ENCODE data around the gene PRPF8. TPM values are rescaled to one million over a fixed set of nuclear protein-coding genes. Genes with fewer than 3 reads are reported as not detected.
"Not testable (repeated sequence)": the region's sequence is repeated elsewhere in the genome, so short reads cannot be mapped to it uniquely, and the experiment has no call there.

The PRPF8 gene
- total RNA-seq, 4 donors from 2014 or later: 127 to 261 (median 195) TPM

DNA sequence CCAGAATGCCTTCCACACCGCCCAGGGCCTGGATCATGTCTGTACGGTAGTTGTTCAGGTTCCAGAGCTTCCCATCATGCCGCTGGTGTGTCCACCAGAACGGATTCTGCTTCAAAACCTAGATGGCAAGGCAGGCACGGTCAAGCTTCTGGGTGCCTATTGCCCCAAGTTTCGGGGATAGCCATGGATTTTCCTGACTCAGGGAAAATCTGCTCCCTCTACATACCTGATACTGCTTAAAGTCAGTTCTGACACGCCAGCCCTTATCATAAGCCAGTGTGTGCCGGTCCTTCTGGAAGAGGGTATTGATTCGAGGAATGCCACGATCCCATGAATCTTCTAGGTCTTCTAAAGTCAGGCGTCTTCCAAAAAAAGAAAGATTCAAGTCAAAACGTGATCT lies 23.6 kb downstream of the PRPF8 start:
- in situ Hi-C loops (cut with MboI; ENCODE audit: low sequenced_read_pairs in 4 of 4) (loop anchor here (10.0 to 25.0 kb wide), 4 partner anchors 126 to 376 kb away; partner anchors contain the start of genes DPH1 (in 3 of the 4), OVCA2 (in 3 of the 4) and RTN4RL1 (in 3 of the 4)), intact Hi-C loops (cut with DNase I; ENCODE audit: low total_unique reads) (no loop called here)
- Histone ChIP-seq H3K27me3 (no peaks in the 10 kb centered on the region), H3K4me3 (no peak overlapping the region), H3K27ac (peak overlapping the region in 2 of 4 donors; percentile 16 to 36), H3K4me1 (no peaks in the 10 kb centered on the region), H3K36me3 (peaks cover 21 to 92% of the 10 kb centered on the region in 2 donors), H3K9me3 (no peaks in the 10 kb centered on the region)
- ATAC-seq: no peak
- no peak for TF ChIP-seq POLR2A (IDR thresholded peaks at IDR 0.05)
- TF ChIP-seq CTCF (IDR thresholded peaks at IDR 0.05 in 4 of 5, conservative IDR thresholded peaks at IDR 0.05 in 1 of 5): no peak
- DNase-seq: no peak

GRCh38 chr17:1658100-1658499 lies 26.6 kb downstream of the PRPF8 start:
- H3K4me1 ChIP-seq: no peaks in the 10 kb centered on the region
- DNase-seq (no peak), ATAC-seq (no peak)
- TF ChIP-seq CTCF (IDR thresholded peaks at IDR 0.05 in 4 of 5, conservative IDR thresholded peaks at IDR 0.05 in 1 of 5) (no peak), POLR2A (IDR thresholded peaks at IDR 0.05) (no peak)
- no peak overlapping the region for H3K4me3 ChIP-seq
- no peaks in the 10 kb centered on the region for H3K9me3 ChIP-seq
- in situ Hi-C loops (cut with MboI; ENCODE audit: low sequenced_read_pairs in 4 of 4) (loop anchor here (25.0 kb wide), 3 partner anchors 129 to 379 kb away; partner anchors contain the start of genes DPH1 (in 3 of the 4), OVCA2 (in 3 of the 4) and RTN4RL1 (in 3 of the 4)), intact Hi-C loops (cut with DNase I; ENCODE audit: low total_unique reads) (no loop called here)
- H3K36me3 ChIP-seq: peaks cover 27 to 100% of the 10 kb centered on the region in 2 donors
- H3K27ac ChIP-seq: no peak overlapping the region
- no peaks in the 10 kb centered on the region for H3K27me3 ChIP-seq

GRCh38 chr17:1653735-1654134 lies 30.9 kb downstream of the PRPF8 start:
- peak overlapping the region in 3 of 4 donors; percentile 30 to 99 (median 95) for H3K27ac ChIP-seq

DNA sequence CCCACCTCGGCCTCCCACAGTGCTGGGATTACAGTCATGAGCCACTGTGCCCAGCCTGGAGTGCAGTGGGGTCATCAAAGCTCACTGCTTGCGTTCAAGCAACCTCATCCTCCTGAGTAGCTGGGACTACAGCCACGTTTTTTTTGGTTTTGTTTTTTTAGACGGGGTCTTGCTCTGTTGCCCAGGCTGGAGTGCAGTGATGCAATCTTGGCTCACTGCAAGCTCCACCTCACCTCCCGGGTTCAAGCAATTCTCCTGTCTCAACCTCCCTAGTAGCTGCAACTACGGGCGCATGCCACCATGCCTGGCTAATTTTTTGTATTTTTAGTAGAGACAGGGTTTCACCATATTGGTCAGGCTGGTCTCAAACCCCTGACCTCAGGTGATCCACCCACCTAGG lies 31.9 kb downstream of the PRPF8 start:
- H3K27me3 ChIP-seq; ATAC-seq; H3K4me3 ChIP-seq; H3K9me3 ChIP-seq; intact Hi-C loops (cut with DNase I; ENCODE audit: low total_unique reads); DNase-seq: not testable (repeated sequence)
- Histone ChIP-seq H3K27ac (peak overlapping the region in 3 of 4 donors; percentile 30 to 99 (median 95)), H3K4me1 (peaks cover 19% of the 10 kb centered on the region in 2 donors), H3K36me3 (peaks cover 14 to 76% of the 10 kb centered on the region in 2 donors)
- in situ Hi-C loops (cut with MboI; ENCODE audit: low sequenced_read_pairs in 4 of 4): loop anchor here (25.0 kb wide), 3 partner anchors 135 to 385 kb away; partner anchors contain the start of genes DPH1 (in 3 of the 4), OVCA2 (in 3 of the 4) and RTN4RL1 (in 3 of the 4)

More at GRCh38 chr17:1653735-1654134, 30.9 kb downstream of the PRPF8 start:
- H3K4me1 ChIP-seq: peaks cover 10 to 11% of the 10 kb centered on the region in 2 donors
- ATAC-seq (no peak), DNase-seq (no peak)
- in situ Hi-C loops (cut with MboI; ENCODE audit: low sequenced_read_pairs in 4 of 4): loop anchor here (25.0 kb wide), 3 partner anchors 134 to 384 kb away; partner anchors contain the start of genes DPH1 (in 3 of the 4), OVCA2 (in 3 of the 4) and RTN4RL1 (in 3 of the 4)
- intact Hi-C loops (cut with DNase I; ENCODE audit: low total_unique reads): no loop called here
- H3K36me3 ChIP-seq: peaks cover 14 to 86% of the 10 kb centered on the region in 2 donors
- no peak overlapping the region for H3K4me3 ChIP-seq
- H3K9me3 ChIP-seq: no peaks in the 10 kb centered on the region
- TF ChIP-seq POLR2A (IDR thresholded peaks at IDR 0.05) (no peak), CTCF (IDR thresholded peaks at IDR 0.05 in 4 of 5, conservative IDR thresholded peaks at IDR 0.05 in 1 of 5) (no peak)
- no peaks in the 10 kb centered on the region for H3K27me3 ChIP-seq

DNA sequence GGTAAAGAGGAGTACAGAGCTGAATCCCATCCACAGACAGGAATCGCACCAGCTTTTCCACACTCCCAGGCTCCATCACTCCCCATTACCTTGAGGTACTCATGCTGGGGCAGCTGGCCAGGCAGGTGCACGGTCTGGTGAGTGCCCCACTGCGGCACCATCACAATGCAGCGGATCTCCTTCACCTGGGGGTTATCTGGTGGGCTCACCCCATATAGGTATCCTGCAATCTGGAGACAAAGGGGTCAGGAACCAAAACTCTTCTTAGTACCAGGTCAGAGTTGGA lies 33.2 kb downstream of the PRPF8 start:
- TF ChIP-seq POLR2A (IDR thresholded peaks at IDR 0.05) (no peak), CTCF (IDR thresholded peaks at IDR 0.05 in 4 of 5, conservative IDR thresholded peaks at IDR 0.05 in 1 of 5) (no peak)
- DNase-seq: no peak

More for the DNA sequence above, 33.2 kb downstream of the PRPF8 start:
- Histone ChIP-seq H3K4me3 (no peak overlapping the region), H3K9me3 (no peaks in the 10 kb centered on the region), H3K36me3 (peaks cover 14 to 63% of the 10 kb centered on the region in 2 donors), H3K27ac (peak overlapping the region; percentile 95 to 100 (median 99)), H3K4me1 (peaks cover 29 to 30% of the 10 kb centered on the region in 2 donors), H3K27me3 (no peaks in the 10 kb centered on the region)
- no peak for ATAC-seq
- intact Hi-C loops (cut with DNase I; ENCODE audit: low total_unique reads): no loop called here
- in situ Hi-C loops (cut with MboI; ENCODE audit: low sequenced_read_pairs in 4 of 4): loop anchor here (25.0 kb wide), 3 partner anchors 136 to 386 kb away; partner anchors contain the start of genes DPH1 (in 3 of the 4), OVCA2 (in 3 of the 4) and RTN4RL1 (in 3 of the 4)

All from gastrocnemius medialis (tissue), 4 donors.